Activated T-helper 17 cell treated with anti-CD3 and anti-CD28 coated beads, Interleukin-2, amount 50 U/mL, for 72 hours (primary cell): ENCODE results near the gene INSC. TPM values are rescaled to one million over a fixed set of nuclear protein-coding genes. Genes with fewer than 3 reads are reported as not detected.

Experiments
- ATAC-seq: fragments of 150-1000 bp; cut with Tn5 transposase; replicated peaks from 2 replicates; pipeline ENCODE4 v1.10.0; 2021; ENCODE audit warnings: mild to moderate bottlenecking, moderate library complexity
- H3K27ac Mint-ChIP-seq: one replicate; pipeline ENCODE4 v1.8.0; 2022; ENCODE audit warnings: mixed read lengths
- H3K27me3 Mint-ChIP-seq: one replicate; pipeline ENCODE4 v1.8.0; 2022; ENCODE audit warnings: mixed read lengths
- H3K36me3 Mint-ChIP-seq: one replicate; pipeline ENCODE4 v1.8.0; 2022; ENCODE audit warnings: low read depth, mild to moderate bottlenecking, mixed read lengths
- H3K4me1 Mint-ChIP-seq: one replicate; pipeline ENCODE4 v1.8.0; 2022; ENCODE audit warnings: mixed read lengths
- H3K4me3 Mint-ChIP-seq: one replicate; pipeline ENCODE4 v1.8.0; 2022; ENCODE audit warnings: mild to moderate bottlenecking, mixed read lengths
- H3K9me3 Mint-ChIP-seq: one replicate; pipeline ENCODE4 v1.8.0; 2022; ENCODE audit warnings: mixed read lengths
- total RNA-seq, 2 donors: library from RNA; stranded (reverse); gene quantifications; one replicate each; pipeline ENCODE4 v1.2.3, GENCODE V29; 2022

Gene INSC
- total RNA-seq, 2 donors from 2014 or later: 0.48 TPM; not detected in 1

- no peaks in the 10 kb centered on the region for H3K27me3 Mint-ChIP-seq
- H3K36me3 Mint-ChIP-seq: no peaks in the 10 kb centered on the region
- H3K4me1 Mint-ChIP-seq: no peaks in the 10 kb centered on the region
- no peak overlapping the region for H3K27ac Mint-ChIP-seq
- no peaks in the 10 kb centered on the region for H3K9me3 Mint-ChIP-seq
- no peak overlapping the region for H3K4me3 Mint-ChIP-seq
- ATAC-seq: no peak
Measured at GRCh38 chr11:15222777-15223176, 108.1 kb downstream of the INSC start.

- no peaks in the 10 kb centered on the region for H3K36me3 Mint-ChIP-seq
- ATAC-seq: no peak
- H3K27me3 Mint-ChIP-seq: no peaks in the 10 kb centered on the region
- no peaks in the 10 kb centered on the region for H3K4me1 Mint-ChIP-seq
- no peaks in the 10 kb centered on the region for H3K9me3 Mint-ChIP-seq
- H3K27ac Mint-ChIP-seq: no peak overlapping the region
- H3K4me3 Mint-ChIP-seq: no peak overlapping the region
Measured at GRCh38 chr11:15223318-15223717, 108.6 kb downstream of the INSC start.

GRCh38 chr11:15224466-15224865 is 109.7 kb downstream of the INSC start:
- Mint-ChIP-seq H3K4me3 (no peak overlapping the region), H3K27me3 (no peaks in the 10 kb centered on the region), H3K4me1 (no peaks in the 10 kb centered on the region), H3K36me3 (no peaks in the 10 kb centered on the region), H3K27ac (no peak overlapping the region), H3K9me3 (no peaks in the 10 kb centered on the region)
- no peak for ATAC-seq

DNA sequence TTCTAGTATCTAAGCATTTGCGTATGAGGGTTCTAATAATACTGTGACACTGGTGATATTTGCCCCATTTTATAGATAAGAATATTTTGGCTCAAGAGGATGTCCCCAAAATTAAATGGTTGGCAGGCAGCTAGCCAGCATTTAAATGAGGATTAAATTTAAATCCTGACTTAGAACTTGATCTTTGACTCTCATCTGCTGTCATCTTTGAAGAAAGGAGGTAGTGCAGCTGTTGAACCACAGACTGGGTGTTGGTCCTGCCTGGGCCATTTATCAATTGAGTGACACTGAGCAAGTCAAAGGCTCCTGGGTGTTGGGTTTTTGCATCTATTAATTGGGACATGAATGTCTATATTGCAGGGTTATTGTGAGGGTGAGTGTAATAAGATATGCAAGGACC is 112.3 kb downstream of the INSC start:
- Mint-ChIP-seq H3K4me1 (no peaks in the 10 kb centered on the region), H3K36me3 (no peaks in the 10 kb centered on the region), H3K9me3 (no peaks in the 10 kb centered on the region), H3K4me3 (no peak overlapping the region), H3K27ac (no peak overlapping the region), H3K27me3 (no peaks in the 10 kb centered on the region)
- ATAC-seq: no peak

DNA sequence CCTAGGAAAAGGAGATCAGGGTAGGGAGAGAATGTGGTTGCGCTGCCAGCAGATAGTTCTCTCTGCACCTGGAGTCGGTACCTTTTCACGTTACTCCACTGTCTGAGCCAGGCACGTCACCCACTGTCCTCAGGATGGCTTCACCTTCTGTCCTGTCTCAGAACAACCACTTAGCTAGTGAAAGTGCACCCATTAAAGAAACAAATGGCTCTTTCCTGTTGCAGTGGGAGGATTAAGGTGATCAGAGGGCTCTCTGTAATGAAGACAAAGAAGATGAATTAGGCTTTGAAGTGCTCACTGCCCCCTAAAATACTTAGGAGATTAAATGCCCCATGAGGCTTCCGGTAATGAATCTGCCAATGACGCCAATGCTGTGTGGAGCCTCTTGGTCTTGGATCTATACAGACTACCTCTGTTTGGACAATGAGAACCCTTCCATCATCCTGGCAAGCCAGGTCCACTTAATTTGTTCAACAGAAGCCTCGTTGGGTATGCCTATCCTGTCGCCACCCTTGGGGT is 113.7 kb downstream of the INSC start:
- Mint-ChIP-seq H3K4me3 (no peak overlapping the region), H3K36me3 (no peaks in the 10 kb centered on the region), H3K4me1 (no peaks in the 10 kb centered on the region), H3K27me3 (no peaks in the 10 kb centered on the region), H3K9me3 (no peaks in the 10 kb centered on the region), H3K27ac (no peak overlapping the region)
- no peak for ATAC-seq

GRCh38 chr11:15229069-15229468 is 114.3 kb downstream of the INSC start:
- Mint-ChIP-seq H3K36me3 (no peaks in the 10 kb centered on the region), H3K9me3 (no peaks in the 10 kb centered on the region), H3K27me3 (no peaks in the 10 kb centered on the region), H3K4me3 (no peak overlapping the region), H3K27ac (no peak overlapping the region), H3K4me1 (no peaks in the 10 kb centered on the region)
- no peak for ATAC-seq

- Mint-ChIP-seq H3K27me3 (no peaks in the 10 kb centered on the region), H3K36me3 (no peaks in the 10 kb centered on the region), H3K27ac (no peak overlapping the region), H3K4me3 (no peak overlapping the region), H3K4me1 (no peaks in the 10 kb centered on the region), H3K9me3 (no peaks in the 10 kb centered on the region)
- no peak for ATAC-seq
Measured at GRCh38 chr11:15232496-15232895, 117.8 kb downstream of the INSC start.

GRCh38 chr11:15233371-15234165 is 118.8 kb downstream of the INSC start:
- H3K4me3 Mint-ChIP-seq: no peak overlapping the region
- no peaks in the 10 kb centered on the region for H3K9me3 Mint-ChIP-seq
- no peaks in the 10 kb centered on the region for H3K4me1 Mint-ChIP-seq
- no peaks in the 10 kb centered on the region for H3K27me3 Mint-ChIP-seq
- no peaks in the 10 kb centered on the region for H3K36me3 Mint-ChIP-seq
- no peak for ATAC-seq
- H3K27ac Mint-ChIP-seq: no peak overlapping the region

DNA sequence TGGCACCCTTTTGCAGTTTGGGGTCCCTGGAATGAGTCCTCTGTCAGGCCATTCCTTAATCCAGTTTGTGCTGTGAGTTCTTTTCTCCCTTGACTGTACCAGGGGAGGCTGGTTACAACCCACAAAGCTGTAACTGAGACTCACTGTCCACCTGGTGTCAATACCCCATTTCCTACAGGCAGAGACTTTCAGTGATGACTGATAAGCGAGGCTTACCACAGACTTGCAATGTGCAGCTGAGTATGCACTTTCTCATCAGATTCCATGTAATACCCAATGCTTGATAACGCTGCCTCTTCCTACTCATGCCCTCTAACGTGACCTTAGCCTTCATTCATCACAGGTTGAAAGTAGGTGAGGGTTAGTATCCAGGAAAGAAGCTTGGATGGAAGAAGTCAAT is 120.1 kb downstream of the INSC start:
- no peak overlapping the region for H3K27ac Mint-ChIP-seq

GRCh38 chr11:15236559-15236958 is 121.8 kb downstream of the INSC start:
- H3K4me3 Mint-ChIP-seq: no peak overlapping the region
- no peaks in the 10 kb centered on the region for H3K36me3 Mint-ChIP-seq
- no peaks in the 10 kb centered on the region for H3K9me3 Mint-ChIP-seq
- no peak for ATAC-seq
- no peaks in the 10 kb centered on the region for H3K4me1 Mint-ChIP-seq
- no peak overlapping the region for H3K27ac Mint-ChIP-seq
- no peaks in the 10 kb centered on the region for H3K27me3 Mint-ChIP-seq

More for the DNA sequence above, 120.1 kb downstream of the INSC start:
- no peaks in the 10 kb centered on the region for H3K36me3 Mint-ChIP-seq
- no peaks in the 10 kb centered on the region for H3K4me1 Mint-ChIP-seq
- no peaks in the 10 kb centered on the region for H3K9me3 Mint-ChIP-seq
- H3K4me3 Mint-ChIP-seq: no peak overlapping the region
- no peaks in the 10 kb centered on the region for H3K27me3 Mint-ChIP-seq
- peak; percentile 28 for ATAC-seq

DNA sequence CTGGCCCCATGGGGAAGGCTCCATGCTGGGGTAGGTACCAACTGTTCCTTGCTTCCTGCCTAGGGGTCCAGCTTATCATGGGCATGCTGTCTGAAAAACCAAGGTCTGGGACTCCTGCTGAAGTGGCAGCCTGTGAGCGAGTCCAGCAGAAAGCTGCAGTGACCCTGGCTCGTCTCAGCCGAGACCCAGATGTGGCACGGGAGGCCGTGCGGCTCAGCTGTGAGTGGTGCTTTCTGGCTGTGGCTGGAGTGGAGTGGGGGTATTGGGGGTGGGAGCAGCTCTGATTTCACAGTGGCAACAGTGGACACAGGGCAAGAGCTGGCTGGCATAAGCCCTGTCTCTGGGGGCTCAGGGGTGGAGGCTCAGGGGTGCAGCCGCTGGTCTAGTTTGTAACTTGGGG is 124.1 kb downstream of the INSC start:
- H3K27ac Mint-ChIP-seq: no peak overlapping the region
- ATAC-seq: no peak
- no peak overlapping the region for H3K4me3 Mint-ChIP-seq
- no peaks in the 10 kb centered on the region for H3K36me3 Mint-ChIP-seq
- H3K27me3 Mint-ChIP-seq: peaks cover 3% of the 10 kb centered on the region
- no peaks in the 10 kb centered on the region for H3K9me3 Mint-ChIP-seq
- H3K4me1 Mint-ChIP-seq: no peaks in the 10 kb centered on the region

DNA sequence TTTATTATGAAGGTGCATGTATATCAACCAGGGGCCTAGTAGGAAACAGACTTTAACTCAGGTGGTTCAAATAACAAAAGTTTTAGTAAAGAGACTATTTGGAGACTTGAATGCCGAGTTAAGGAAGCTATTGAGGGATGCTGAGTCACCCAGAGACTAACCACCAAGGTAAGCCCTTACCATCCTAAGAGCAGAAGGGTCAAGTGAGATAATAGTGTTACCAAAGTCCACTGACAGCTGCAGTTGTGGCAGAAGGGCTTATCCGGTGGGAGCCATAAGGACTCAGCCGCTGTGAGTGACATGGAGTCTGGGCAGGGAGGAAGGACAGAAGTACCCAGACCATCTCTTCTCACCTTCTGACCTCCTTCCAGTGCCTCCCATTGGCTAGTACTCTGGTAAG is 134.0 kb downstream of the INSC start:
- no peaks in the 10 kb centered on the region for H3K4me1 Mint-ChIP-seq
- H3K9me3 Mint-ChIP-seq: no peaks in the 10 kb centered on the region
- no peaks in the 10 kb centered on the region for H3K36me3 Mint-ChIP-seq
- H3K27me3 Mint-ChIP-seq: peaks cover 13% of the 10 kb centered on the region
- H3K27ac Mint-ChIP-seq: no peak overlapping the region
- no peak for ATAC-seq
- no peak overlapping the region for H3K4me3 Mint-ChIP-seq

- ATAC-seq: no peak
- Mint-ChIP-seq H3K27ac (no peak overlapping the region), H3K36me3 (no peaks in the 10 kb centered on the region), H3K4me1 (no peaks in the 10 kb centered on the region), H3K4me3 (no peak overlapping the region), H3K27me3 (peaks cover 12% of the 10 kb centered on the region), H3K9me3 (no peaks in the 10 kb centered on the region)
Measured at GRCh38 chr11:15258433-15259165, 143.9 kb downstream of the INSC start.

DNA sequence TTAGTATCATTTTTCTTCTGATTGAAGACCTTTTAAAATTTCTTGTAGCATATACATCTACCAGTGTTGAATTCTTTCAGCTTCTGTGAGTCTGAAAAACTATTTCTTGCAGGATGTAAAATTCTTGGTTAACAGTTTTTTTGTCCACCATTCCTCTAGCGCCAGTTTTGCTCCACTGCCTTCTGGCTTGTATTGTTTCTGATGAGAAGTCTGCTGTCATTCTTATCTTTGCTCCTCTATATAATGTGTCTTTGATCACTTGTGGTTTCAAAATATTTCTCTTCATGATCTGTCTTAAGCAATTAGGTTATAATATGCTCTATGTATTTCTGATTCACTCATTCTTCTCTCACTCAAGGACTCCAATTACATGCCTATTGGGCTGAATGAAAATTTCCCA is 152.3 kb downstream of the INSC start:
- Mint-ChIP-seq H3K4me1 (no peaks in the 10 kb centered on the region), H3K9me3 (peaks cover 19% of the 10 kb centered on the region), H3K27ac (no peak overlapping the region), H3K27me3 (no peaks in the 10 kb centered on the region), H3K4me3 (no peak overlapping the region), H3K36me3 (no peaks in the 10 kb centered on the region)
- ATAC-seq: no peak

- no peak overlapping the region for H3K4me3 Mint-ChIP-seq
Measured at GRCh38 chr11:15268598-15268997, 153.9 kb downstream of the INSC start.

More at GRCh38 chr11:15268598-15268997, 153.9 kb downstream of the INSC start:
- peaks cover 8% of the 10 kb centered on the region for H3K27me3 Mint-ChIP-seq
- no peaks in the 10 kb centered on the region for H3K4me1 Mint-ChIP-seq
- H3K9me3 Mint-ChIP-seq: peaks cover 19% of the 10 kb centered on the region
- ATAC-seq: no peak
- no peak overlapping the region for H3K27ac Mint-ChIP-seq
- no peaks in the 10 kb centered on the region for H3K36me3 Mint-ChIP-seq
